Activated gamma-delta T cell (primary cell): ENCODE results near the gene LASP1NB.
"Not testable (repeated sequence)": the region's sequence is repeated elsewhere in the genome, so short reads cannot be mapped to it uniquely, and the experiment has no call there.

Source experiments
- DNase-seq: peaks from one replicate; lab custom pipeline; 2025; lab: John Stamatoyannopoulos, UW

Gene LASP1NB

DNA sequence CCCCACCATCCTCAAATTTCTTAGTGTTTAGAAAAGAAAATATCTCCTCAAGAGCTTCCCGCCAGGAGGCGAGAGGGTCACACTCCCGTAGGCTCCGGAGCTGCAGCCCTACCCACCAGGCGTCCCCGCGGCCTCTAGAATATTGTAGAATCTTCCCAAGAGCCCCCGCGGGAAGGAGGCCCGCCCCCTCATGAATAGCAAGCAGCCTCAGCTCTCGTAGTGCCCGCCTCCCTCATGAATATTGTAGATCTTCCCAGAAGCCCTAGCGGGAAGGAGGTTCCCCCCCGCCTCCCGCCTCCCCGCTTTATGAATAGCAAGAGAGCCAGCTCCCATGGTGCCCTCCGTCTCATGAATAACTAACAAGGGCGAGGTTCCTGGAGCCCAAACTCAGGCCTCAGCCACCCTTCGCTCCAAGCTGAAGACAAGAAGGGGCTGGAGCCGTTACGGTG, 41.9 kb downstream of the LASP1NB start, which contains the start of gene FBXO47:
FBXO47 (minus strand) TSS at position 114 of the 449 bp plus-strand sequence. CDS start 4,378 bp downstream, outside the sequence.
- DNase-seq: peak; percentile 34

DNA sequence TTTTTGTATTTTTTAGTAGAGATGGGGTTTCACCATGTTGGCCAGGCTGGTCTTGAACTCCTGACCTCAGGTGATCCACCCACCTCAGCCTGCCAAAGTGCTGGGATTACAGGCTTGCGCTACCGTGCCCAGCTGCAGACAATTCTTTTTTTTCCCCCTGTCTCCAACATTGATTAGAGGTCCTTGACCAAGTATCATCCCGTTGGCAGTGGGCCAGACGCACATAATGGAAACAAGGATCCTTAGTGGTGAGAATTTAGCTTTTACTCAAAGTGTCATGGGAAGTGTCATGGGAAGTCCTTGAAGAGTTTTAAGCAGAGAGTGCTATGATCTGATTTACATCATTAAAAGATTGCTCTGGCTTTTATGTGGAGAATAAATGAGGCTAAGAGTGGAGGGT, 43.9 kb downstream of the LASP1NB start:
- no peak for DNase-seq

DNA sequence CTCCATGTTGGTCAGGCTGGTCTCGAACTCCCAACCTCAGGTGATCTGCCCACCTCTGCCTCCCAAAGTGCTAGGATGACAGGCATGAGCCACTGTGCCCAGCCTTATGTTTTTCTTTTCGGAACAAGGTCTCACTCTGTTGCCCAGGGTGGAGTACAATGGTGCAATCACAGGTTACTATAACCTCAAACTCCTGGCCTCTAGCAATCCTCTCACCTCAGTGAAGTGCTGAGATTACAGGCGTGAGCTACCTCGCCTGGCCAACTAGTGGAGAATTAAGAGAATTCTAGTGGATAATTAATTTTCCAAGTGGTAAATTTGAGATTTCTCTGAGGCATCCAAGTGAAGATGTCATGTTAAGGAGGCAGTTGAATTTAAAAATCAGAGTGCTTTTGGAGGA, 44.7 kb downstream of the LASP1NB start:
- no peak for DNase-seq

DNA sequence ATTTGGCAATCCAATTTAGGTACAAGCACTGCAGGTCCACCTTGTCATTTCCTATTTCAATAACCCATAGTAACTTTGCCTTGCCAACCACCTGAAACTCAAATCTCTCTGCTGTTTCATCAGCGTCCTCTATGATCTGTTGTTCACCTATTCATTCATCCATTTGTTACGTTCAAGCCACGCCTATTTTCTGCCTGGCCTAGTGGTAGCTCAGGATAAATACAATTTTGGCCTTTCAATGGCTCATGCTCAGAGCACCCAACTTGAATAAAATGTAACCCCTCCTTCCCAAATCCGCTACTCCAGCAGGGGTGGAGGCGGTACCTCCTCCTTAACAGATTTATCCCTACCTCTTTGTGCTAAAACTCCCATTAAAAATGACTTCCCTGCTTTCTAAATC, 45.4 kb downstream of the LASP1NB start:
- DNase-seq: no peak

DNA sequence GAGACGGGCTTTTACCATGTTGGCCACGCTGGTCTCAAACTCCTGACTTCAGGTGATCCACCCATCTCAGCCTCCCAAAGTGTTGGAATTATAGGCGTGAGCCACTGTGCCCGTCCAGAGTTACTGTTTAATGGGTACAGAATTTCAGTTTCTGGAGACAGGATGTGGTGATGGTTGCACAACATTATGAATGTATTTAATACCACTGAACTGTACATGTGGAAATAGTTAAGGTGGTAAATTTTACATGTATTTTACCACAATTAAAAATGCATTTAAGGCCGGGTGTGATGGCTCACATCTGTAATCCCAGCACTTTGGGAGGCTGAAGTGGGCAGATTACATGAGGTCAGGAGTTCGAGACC, 50.8 kb downstream of the LASP1NB start:
- not testable (repeated sequence) for DNase-seq

DNA sequence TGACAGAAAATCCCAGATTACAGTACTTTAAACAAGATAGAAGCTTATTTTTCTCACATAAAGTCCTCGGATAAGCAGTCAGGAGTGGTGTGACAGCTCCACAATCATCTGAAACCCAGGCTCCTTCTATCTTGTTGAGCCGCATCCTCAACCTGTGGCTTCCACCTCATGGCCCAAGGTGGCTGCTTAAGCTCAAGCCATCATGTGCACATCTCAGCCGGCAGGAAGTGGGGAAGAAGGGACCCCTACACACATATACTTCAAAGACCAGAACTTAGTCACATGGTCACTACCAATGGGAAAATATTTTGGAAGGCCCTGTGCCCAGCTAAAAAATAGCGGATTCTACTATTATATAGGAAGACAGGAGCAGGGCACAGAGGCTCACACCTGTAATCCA, 52.8 kb downstream of the LASP1NB start:
- no peak for DNase-seq
